HG03103 (cell line): ENCODE data around the gene MORC4.
"Not testable (repeated sequence)": the region's sequence is repeated elsewhere in the genome, so short reads cannot be mapped to it uniquely, and the experiment has no call there.

ENCODE experiments used
- ATAC-seq: cut with Tn5 transposase; IDR thresholded peaks from one replicate; pipeline ENCODE4 v1.9.1; 2021; ENCODE audit warnings: low read depth; ENCODE audit not compliant: unreplicated experiment

Gene MORC4

DNA sequence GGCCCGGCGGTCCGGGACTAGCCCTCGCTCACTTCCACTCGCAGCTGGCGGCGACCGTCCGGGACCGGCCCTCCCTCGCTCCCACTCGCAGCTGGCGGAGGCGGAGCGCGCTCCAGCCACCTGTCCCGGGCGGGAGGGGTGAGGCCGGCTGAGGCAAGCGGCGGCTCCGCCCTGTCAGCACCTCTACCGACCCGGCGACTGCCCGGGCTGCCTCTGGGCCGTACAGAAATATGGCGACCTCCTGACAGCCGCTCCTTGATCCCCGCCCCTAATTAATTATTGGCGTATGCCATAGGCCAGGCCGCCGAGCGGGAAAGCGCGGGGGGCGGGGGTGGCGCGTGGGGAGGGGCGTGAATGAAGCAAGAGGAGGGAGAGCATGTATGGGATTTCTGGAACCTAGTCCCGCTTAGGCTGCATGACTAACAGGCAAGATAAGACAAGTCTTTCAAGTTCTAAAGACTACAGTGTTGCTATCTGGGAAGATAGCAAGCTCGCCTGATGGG lies at the start of gene MORC4:
Gene MORC4 (minus strand): TSS at position 200 of the 503 bp plus-strand sequence. CDS start 243 bp downstream, outside the sequence.
- peak; percentile 84 for ATAC-seq

DNA sequence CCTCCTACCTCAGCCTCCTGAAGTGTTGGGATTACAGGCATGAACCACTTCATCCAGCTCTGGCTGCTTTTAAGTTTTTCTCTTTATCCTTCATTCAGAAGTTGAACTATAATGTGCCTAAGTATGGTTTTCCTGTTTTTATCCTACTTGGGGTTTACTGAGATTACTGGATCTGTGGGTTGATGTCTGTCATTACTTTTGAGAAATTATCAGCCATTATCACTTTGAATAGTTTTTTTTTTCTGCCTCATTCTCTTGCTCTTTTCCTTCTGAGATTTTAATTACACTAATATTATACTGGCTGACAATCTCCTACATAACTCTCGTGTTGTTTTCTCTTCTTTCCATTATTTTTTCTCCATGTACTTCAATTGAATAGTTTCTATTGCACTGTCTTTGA lies 47.6 kb upstream of the MORC4 start:
- ATAC-seq: no peak

DNA sequence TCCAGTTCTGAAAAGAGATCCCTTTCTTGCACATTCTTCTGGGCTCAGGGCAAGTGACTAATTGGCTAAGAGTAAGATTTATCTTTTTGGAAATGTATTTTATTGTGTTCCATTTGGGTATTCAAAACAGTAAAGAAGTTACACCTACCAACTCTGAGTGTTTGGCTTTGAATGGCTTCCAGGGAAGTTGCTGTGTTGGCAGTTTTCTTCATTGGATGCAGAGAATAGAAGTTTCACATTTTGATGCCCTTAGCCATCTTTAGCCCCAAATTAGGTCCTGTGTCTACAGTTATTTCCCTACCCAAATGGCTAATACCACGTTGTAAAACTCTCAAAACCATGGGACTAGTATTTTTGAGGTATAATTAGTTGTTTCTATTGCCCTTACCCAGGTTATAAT lies 29.7 kb upstream of the MORC4 start:
- no peak for ATAC-seq

DNA sequence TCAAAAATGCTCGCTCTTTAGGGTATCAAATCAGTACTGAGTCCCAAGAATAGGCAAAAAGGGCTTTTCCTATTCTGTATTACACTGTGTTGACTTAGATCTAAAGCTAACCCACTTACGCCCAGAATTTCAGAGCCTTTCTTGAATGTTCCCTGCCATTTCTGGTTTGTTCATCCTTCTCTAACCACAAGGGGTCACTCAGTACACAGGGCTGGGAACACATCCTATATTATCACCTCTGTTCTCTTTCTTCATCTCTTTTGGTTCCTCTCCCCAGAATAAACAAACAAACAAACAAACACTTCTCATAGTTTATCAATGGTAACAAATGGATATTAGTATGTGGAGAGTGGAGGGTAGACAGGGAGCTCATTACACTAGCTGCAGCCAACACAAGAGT lies 25.5 kb upstream of the MORC4 start:
- ATAC-seq: no peak

DNA sequence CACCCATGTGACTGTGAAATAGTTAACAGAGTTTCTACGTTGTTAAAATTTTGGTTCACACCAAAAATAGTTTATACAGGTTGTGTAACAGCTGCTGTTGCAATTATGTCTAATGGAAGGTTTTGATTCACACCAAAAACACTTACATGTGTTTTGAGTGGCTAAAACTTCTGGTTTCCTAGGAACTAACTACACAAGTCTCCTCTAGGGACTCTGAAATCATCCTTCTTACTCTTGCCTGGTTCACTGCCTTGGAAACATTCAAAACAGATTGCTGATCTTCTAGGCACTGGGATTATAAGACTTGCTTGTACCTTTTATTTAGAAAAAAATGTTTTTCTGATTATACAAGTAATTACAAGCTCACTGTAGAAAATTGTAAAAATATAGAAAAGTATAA lies 14.9 kb upstream of the MORC4 start:
- ATAC-seq: no peak

DNA sequence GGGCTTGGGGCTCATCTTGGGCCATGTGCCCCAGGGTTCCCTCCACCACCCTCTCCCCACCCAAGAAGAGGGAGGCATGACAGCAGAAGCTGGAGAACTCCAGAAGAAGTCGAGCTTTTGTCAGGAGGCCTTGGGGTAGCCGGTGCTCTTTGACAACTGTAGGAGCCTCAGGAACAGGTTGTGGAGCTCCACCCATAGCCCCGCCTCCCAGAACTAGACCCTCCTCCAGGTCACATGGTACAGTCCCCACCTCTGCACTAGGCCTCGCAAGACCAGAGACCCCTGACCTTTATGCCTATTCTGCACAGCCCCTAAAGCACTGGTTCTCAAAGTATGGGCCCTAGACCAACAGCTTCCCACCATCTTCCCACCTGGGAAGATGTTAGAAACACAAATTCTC lies 8.0 kb upstream of the MORC4 start:
- ATAC-seq: no peak

DNA sequence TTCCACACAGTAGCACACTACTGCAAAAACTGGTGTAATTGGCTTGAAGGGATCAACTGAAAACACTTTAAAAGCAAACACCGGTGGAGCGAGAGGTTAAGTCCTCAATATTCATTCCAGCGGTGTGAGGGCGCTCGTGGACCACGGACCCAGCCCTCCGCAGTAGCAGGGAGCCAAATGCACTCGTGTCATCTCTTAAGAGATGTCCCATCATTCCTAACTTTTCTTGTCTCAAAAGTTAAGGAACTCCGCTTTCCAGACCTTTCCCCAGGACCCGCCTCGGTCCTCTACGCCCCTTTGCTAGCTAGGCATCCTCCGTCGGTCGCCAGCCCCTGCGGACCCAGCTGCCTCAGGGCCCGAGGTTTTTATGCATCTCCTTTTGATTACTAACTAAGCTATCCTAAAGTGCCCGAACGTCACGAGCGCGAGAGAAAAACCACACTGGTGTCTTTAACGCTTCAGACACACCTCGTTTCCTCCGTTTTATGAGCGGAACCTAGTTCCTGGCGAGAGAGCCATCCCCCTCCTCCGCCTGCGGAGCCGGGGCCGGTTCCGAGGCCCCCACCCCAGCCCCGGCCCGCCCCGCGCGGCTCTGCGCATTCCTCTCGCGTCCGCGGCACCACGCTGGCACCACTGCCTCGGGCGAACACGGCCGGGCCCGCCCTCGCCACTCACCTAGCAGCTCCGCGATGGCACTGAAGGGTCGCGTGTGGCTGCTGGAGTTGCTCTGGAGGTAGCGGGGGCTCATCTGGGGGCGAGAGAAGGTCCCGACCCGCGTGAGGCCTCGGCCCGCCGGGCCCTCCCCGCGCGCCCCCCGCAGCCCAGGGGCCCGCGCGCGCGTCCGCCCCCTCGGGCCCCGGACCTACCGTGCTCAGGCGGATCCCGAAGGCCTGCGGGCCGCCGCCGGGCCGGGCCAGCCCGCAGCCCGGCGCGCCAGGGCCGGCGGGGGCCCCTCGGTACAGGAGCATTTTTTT lies 723 bp downstream of the MORC4 start:
- peak; percentile 41 for ATAC-seq

DNA sequence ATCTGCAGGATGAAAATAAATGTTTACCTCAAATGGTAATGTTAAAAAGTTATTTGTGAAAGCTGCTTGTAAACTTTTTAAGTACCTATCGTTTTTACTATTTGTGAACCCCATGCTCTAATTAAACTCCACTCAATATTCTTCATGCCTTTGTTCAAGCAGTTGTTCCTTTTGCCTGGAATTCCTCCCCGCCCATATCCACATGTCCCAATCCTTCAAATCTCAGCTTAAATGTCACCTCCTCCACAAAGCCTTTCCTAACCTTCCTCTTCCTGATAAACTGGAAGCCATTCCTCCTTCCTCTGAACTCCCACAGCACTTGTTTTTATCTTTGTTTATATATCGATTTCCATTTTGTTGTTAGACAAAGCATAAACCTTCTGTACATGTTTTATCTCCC lies 2.4 kb downstream of the MORC4 start:
- no peak for ATAC-seq

DNA sequence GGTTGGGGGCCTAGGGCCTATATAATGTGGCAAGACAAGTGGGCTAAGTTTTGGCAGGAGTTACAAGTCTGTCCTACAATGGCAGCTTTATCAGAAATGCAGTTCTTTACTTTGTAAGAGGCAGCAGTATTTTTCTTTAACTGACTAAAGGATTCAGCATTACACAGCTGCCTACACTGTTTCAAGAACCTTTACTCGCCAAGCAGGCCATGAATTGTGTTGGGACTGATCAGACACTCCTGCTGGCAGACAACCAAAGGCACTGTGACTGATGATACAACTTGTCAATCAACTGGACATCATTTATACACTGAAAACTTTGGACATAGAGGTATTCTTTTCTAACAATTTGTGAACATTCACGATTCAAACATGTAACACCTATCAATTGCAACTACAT lies 4.3 kb downstream of the MORC4 start:
- ATAC-seq: no peak

DNA sequence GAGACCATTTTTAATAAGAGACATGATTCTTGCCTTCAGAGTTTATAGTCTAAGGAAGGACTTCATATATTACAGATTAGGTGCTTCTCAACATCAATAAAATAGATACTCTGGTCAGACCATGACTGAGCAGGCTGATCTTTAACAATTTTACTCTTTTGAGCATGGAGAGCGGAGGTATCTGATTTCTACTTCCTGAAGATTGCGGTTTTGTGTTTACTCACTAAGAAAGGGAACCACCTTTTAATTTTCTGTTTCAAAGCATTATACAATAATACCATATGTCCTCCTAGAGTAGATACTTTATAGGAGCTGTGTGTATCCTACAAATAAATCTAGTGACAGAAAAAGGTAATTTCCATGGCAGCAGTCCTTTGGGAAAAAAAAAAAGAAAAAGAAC lies 12.5 kb downstream of the MORC4 start:
- no peak for ATAC-seq

DNA sequence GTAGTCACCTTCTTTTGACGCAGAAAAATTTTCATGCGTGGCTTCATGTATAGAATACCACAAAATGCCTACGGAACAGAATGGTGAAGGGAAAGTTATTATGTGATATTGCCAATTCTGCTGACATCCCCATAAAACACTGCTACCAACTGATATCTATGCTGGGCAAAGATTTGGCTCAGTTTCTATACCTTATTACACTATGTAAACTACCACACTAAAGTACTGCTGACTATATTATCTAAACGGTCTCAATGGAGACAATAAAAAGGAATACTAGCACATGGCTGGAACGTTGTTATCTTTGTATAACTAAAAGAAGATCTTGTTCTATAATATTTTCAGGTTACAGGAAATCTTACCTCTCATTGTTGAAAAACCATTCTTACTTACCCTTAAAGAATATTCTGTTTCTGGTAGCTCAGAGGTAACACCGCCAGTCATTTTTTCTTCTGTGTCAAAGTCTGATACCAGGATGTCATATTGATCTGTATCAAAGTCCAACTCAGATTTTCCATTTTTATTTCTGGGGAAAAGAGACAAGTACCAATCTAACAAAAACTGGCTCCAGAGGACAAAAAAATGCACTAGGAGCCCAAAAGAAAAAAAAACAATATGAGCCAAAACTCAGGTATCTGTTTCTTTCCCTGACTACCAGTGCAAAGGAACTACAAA lies 18.9 kb downstream of the MORC4 start:
- no peak for ATAC-seq

DNA sequence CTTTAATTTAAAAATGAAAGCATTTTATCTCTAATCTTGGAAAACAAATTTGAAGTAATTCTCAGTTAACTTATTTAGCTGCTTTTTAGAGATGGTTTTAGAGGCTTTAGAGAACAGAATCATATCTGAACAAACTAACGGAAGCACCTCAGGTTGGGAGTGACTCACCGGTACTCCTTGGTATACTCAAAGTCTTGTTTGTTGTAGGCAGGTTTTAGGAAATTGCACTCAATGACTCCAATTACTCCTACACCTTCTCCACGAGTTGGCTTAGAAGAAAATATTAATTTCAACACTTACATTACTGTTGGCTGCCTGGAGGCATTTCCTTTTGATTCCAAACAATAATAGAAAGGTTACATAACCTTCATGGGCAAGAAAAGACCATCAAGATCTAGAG lies 23.6 kb downstream of the MORC4 start:
- ATAC-seq: no peak

DNA sequence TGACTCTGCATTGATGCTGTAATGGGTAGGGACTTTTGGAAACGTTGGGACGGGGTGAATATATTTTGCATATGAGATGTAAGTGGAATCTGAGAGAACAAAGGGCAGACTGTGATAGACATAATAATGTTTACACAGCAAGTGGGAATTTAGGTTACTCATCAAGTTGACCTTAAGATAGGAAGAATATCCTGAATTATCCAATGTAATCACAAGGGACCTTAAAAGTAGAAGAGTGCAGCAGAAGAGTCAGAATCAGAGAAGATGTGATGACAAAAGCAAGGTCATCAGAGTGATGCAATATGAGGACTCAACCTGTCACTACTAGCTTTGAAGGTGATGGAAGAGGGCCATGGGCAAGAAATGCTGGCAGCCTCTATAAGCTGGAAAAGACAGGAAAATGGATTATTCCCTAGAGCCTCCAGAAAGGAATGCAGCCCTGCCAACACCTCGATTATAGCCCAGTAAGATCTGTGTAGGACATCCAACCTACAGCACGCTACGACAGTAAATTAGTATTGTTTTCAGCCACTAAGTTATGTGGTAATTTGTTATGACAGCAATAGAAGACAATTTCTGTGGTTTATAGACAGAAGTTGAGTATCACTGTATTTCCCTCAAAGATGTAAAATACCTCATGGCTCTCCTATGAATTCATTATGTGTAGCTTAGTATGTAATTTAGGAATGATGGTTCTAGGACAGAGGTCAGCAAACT lies 26.4 kb downstream of the MORC4 start:
- ATAC-seq: no peak

DNA sequence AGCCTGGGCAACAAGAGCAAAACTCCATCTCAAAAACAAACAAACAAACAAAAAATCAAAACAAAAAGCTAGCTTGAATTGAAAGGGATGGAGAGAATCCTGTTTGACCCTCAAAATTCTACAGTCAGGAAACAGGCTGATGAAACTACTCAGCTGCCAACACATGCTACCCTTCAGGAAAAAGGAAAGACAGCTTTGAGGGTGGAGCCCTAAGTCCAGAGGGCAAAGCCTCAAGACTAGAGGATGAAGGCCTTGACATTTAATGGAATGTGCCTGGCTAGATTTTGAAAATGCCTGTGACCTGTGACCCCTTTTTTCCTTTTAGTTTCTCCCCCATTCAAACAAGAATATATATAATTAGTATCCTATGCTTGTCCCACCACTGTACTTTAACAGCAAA lies 27.1 kb downstream of the MORC4 start:
- ATAC-seq: no peak

DNA sequence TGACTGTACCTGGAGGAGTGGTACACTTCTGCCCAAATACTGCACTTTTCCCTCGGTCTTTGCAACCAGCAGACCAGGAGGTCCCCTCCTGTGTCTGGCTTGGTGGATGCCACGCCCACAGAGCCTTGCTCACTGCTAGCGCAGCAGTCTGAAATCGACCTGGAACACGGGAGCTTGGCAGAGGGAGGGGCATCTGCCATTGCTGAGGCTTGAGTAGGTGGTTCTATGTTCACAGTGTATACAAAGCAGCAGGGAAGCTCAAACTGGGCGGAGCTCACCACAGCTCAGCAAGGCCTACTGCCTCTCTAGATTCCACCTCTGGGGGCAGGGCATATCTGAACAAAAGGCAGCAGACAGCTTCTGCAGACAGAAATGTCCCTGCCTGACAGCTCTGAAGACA lies 33.5 kb downstream of the MORC4 start:
- ATAC-seq: not testable (repeated sequence)

DNA sequence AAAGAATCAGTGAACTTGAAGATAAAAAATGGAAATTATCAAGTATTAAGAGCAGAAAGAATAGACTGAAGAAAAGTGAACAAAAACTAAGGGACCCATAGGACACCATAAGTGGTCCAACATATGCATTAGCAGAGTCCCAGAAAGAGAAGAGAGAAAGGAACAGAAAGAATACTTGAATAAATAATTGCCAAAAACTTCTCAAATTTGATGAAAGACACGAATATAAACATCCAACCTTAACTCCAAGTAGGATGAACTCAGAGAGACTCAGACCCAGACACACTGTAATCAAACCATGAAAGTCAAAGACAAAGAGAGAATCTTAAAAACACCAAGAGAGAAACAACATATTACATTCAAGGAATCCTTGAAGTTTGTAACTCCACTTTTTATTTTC lies 35.7 kb downstream of the MORC4 start:
- ATAC-seq: no peak

DNA sequence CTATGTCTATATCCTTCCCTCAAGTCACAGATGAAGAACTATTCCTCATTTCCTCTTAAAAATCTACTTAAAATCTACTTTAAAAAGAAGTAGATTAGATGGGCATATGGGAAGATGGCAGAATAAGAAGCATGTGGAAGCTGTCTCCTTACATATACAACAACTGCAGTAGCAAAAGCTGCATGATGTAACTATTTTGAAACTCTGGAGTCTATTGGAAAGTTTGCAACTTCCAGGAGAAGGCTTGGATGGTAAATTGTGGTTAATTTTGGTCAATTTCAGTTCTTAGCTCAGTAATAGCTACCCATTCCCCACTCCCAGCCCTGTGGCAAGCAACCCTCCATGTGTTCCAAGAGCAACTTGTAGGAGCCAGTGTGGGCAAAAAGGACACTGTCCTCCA lies 36.9 kb downstream of the MORC4 start:
- no peak for ATAC-seq

DNA sequence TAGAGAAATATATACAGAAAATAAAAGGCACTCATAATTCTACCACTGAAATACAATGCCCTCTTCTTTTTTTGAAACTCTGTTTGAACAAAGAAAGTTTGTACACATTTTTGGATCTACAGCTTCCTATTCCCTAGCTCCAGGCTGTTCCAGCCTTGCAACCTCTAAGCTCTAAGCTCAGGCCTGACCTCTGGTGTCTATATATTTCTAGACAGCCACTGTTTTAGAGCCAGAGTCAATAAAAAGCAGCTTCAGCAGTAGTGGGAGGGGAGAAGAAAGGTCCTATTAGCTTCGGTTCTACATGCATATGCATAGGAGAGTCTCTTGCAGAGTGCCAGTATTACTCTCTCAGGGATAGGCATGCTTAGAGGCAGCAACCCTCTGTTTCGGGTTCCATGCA lies 40.1 kb downstream of the MORC4 start:
- no peak for ATAC-seq

DNA sequence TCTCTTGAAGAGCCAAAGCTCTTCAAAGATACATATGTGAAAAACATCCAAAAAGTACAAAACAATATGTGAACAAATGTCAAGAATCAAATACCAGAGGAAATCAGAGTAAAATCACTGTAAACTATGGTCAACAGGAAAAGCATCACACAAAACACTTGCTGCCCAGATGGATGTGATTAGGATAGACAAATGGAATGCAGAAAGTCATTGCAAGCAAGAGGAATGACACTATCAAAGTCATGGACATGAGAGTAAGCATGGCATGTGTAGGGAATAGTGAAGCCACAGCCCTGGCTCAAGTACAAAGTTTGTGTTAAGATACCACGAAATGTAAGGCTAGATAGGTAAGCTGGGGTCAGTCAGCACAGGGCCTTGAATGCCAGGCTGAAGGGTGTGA lies 42.2 kb downstream of the MORC4 start:
- ATAC-seq: no peak

DNA sequence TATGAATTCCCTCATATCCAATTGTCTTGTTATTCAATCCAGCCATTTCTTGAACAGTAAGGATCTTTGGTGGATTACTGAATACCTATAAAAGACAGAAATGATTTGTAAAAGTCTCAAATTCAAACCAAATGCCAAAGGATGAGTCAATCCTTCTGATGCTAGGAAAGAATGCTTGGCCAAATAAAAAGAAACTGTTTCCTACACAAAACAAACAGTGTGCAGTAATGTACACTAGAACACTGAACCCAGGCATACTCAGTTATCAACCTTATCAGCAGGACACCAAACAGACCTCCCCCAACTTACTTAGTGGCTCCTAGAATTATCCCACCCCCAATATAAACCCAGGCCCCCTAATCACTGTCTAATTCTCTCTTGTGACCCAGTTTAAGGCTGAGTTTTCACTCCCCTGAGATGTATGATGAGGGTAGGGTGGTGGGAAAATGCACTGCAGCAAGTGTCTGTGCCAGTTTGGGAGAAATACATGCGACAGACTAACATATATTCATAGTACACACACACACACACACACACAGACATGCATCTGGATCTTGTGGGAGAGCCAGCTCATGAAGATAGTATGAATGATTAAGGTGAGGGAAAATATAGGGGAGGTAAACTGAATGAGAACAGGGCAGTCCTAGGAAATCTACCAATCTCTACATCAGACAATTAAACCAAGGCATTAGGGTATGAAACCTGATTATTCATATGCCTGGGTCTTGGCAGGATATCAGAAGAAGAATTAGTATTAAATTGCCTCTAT lies 44.8 kb downstream of the MORC4 start:
- no peak for ATAC-seq
